GM18519 (cell line): ENCODE results near the gene HADHB.
A peak's percentile ranks its signal among the peaks of the same experiment; 100 is the strongest.
"Not testable (repeated sequence)": the region's sequence is repeated elsewhere in the genome, so short reads cannot be mapped to it uniquely, and the experiment has no call there.

Experiments used
- ATAC-seq: cut with Tn5 transposase; IDR thresholded peaks from one replicate; pipeline ENCODE4 v1.9.1; 2021; ENCODE audit warnings: mild to moderate bottlenecking, moderate library complexity; ENCODE audit not compliant: unreplicated experiment, low FRiP score

Gene HADHB

DNA sequence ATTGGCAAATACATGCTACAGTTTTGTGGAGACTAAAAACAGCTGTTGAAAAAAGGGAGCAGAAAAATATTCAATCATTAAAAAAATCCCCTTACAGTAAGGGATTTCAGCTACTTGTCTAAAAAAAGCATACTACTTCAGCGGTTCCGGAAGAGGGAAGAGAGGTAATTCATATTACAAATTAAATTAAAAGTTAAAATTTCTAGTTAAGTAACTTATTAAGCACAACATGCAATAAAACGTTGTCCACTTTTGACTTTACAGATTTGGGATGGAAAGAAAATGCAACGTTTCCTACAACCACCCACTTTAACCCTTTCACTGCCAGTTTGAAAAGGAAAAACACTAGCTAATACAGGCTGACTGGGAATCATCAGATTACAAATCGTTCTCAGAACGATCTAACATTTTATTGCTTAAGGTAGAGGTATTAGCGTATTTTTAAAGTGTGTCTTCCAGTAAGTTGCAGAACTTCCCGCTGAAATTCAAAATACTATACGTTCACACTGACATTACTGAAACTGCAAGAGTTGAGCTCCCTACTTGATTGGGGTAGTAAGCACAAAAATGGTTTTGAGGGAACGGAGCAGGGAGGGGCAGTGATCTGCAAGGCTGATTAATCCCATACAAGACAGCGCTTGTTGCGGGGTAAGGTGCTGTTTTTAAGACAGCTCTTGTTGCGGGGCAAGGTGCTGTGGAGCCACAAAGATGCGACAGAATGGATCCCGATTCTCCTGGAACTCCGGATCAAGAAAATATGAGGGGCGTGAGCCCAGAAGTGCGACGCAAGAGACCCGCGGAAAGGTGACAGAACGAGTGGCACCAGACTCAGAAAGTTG lies 1.1 kb upstream of the HADHB start:
- no peak for ATAC-seq

GRCh38 chr2:26245231-26245732 lies 543 bp downstream of the HADHB start:
- peak; percentile 20 for ATAC-seq

DNA sequence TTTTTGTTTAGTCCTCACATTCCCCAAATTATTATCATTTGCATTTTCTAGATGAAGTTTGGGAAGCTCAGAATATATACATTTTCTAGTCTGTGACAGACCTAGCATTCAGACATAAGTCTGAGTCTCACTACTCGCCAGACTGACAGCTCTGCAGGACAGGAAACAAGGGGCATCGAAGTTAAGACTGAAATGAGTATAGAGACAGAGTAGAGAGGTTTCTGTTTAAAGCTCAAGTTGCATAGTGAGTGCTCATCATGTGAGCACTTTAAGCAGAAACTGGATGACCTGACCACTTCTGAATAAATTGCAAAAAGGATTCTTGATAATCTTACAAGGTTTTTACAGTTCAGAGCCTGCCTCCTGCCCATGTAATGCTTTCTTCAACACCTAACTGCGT lies 1.1 kb downstream of the HADHB start:
- peak; percentile 47 for ATAC-seq

GRCh38 chr2:26246818-26247217 lies 2.1 kb downstream of the HADHB start:
- no peak for ATAC-seq

GRCh38 chr2:26249625-26250024 lies 4.9 kb downstream of the HADHB start:
- no peak for ATAC-seq

DNA sequence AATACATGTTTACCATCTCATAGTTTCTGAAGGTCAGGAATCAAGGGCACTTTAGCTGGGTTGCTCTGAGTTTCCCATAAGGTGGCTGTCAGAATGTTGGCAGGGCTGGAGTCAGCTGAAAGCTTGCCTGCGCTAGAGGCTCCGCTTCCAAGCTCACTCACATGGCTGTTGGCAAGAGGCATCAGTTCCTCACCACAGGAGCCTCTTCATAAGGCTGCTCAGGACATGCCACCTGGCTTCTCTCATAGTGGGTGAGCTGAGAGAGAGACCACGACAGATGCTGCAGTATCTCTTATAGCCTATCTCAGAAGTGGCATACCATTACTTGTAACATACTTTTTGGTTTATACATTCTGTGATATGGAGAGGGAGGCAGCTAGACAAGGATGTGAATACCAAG lies 7.2 kb downstream of the HADHB start:
- ATAC-seq = no peak

DNA sequence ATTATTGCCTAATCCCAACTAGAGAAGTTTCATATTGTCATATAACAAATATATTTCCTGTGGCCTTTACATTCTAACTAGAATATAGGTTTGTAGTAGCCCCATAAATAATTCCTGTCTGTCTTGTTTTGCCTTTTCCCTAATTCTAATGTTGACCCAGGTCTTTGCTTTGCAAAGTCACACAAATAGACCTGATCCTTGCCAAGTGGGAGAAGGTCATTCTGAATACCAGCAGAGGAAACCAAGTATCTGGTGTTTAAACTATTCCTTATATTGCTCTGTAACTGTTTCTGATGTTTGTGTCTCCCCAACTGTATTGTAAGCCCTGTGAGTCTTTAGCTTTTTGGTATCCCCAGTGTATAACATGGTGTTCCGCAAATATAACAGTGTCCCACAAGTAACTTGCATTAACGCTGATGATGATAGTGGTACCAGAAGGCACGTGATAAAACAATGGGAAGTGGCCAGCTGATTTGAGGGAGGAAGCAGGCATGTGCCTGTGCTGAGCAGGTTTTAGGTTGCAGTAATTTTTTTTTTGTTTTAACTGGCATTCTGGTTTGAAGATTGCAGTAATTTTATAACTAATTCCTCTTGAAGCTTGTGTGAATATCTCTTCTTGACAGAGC lies 11.1 kb downstream of the HADHB start:
- ATAC-seq = no peak

- not testable (repeated sequence) for ATAC-seq
These were observed 14.1 kb downstream of the HADHB start for GRCh38 chr2:26258836-26259235.

DNA sequence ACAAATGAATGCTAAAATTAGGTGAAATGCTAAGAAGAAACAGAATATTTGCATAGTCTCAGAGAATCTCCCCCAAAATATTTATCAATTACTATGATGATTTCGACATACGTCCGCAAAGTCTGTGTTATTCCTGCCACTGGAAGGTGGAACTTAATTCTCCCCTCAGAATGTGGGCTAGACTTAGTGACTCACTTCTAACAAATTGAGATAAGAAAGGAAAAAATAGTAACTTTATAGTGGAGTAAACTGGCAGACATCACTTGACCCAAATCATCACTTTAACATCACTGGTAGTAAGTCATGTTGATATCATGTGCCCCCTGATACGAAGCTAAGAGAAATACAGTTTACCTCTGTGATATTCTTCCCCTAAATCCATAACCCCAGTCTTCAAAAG lies 23.5 kb downstream of the HADHB start:
- ATAC-seq = no peak

GRCh38 chr2:26268670-26269385 lies 24.1 kb downstream of the HADHB start:
- ATAC-seq = not testable (repeated sequence)

- ATAC-seq = no peak
These were observed 24.9 kb downstream of the HADHB start for GRCh38 chr2:26269571-26270158.

DNA sequence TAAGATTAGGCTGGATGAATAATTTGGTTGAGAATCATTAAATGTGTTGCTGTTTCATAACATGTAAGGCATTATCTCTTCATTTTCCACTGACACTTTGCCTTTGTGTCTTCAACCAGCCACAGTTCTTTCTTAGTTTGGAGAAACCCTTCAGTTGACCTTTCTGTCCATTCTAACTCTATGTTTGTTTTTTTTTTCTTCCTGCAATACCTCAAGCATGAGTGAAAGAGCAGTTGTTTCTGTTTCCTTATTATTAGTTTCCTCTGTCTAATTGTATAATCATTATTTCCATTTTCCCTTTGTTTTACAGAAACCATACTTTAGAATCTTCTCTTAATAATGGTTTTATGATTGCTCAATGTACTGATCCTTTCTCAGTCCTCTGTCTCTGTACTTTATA lies 25.6 kb downstream of the HADHB start:
- ATAC-seq = no peak

- no peak for ATAC-seq
These were observed 28.8 kb downstream of the HADHB start for GRCh38 chr2:26273501-26273900.

DNA sequence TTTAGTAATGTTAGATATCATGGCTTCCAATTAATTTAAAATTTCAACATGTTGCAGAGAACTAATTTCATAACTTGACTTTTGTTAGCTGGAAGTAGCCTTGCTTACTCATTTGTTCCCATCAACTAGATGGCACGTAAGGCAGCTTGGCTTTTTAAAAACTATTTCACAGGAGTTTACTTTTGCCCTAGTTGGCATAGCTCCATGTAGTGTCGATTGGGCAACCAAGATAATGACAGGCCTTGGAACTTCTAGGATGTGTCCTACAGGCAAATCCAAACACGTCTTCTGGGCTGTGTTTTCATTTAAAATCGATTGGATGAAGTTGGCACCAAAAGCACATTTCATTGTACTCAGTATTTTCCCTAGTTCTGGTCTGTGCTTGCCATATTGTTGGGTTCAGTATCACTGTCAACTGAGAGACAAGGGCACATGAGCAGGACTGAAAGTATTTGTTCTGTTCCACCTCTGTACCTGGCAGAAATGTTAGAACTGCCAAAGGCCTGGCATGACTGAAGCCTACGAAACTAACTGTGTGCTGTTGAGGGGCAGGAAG lies 29.4 kb downstream of the HADHB start:
- ATAC-seq = no peak

- ATAC-seq = no peak
These were observed 31.9 kb downstream of the HADHB start for GRCh38 chr2:26276484-26277227.

- no peak for ATAC-seq
These were observed 35.1 kb downstream of the HADHB start for GRCh38 chr2:26279886-26280285.

DNA sequence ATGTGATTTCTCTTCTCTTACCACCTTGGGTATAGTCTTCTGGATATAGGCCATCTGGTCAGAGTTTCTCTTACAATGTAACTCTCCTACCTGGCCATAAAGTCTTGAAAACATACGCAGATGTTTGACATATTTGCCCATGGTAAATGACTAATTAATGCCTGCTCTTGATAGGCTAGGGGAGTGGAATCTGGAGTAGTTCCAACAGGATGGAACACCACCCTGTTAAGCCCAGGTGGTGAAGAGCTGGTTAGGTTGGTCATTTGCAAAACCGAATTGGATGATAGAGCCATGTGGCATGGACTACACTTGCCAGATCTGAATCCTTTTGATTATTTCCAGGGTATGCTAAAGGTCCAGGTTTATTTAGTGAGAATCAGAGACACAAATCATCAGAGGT lies 36.5 kb downstream of the HADHB start:
- ATAC-seq = no peak

- no peak for ATAC-seq
These were observed 38.9 kb downstream of the HADHB start for GRCh38 chr2:26283606-26284005.

GRCh38 chr2:26284132-26284531 lies 39.4 kb downstream of the HADHB start:
- ATAC-seq = no peak

- ATAC-seq = no peak
These were observed 41.2 kb downstream of the HADHB start for GRCh38 chr2:26285931-26286330.
